Mesendoderm (in vitro differentiated cells): ENCODE measurements around the gene TRDN.
A peak's percentile ranks its signal among the peaks of the same experiment; 100 is the strongest.

ENCODE experiments used
- DNase-seq: peaks from one replicate; pipeline ENCODE4 v3.0.0; 2013
- H2AK5ac ChIP-seq: 2 replicates; pipeline ENCODE4 v1.6.1; 2013; ENCODE audit warnings: low read length, inconsistent platforms
- H2BK120ac ChIP-seq: 2 replicates; pipeline ENCODE4 v1.6.1; 2013; ENCODE audit warnings: low read depth, mild to moderate bottlenecking, low read length, moderate library complexity, mixed read lengths
- H2BK15ac ChIP-seq: replicated peaks from 2 replicates; pipeline ENCODE4 v1.6.1; 2013; ENCODE audit warnings: low read depth, mild to moderate bottlenecking, moderate library complexity
- H2BK5ac ChIP-seq: 2 replicates; pipeline ENCODE4 v1.6.1; 2013; ENCODE audit warnings: low read length, inconsistent platforms
- H3K18ac ChIP-seq: 2 replicates; pipeline ENCODE4 v1.6.1; 2013; ENCODE audit warnings: mild to moderate bottlenecking, low read length, mixed read lengths
- H3K23ac ChIP-seq: one replicate; pipeline ENCODE4 v1.6.1; 2013; ENCODE audit warnings: low read length
- H3K27ac ChIP-seq: 2 replicates; pipeline ENCODE4 v1.5.1; 2013; ENCODE audit warnings: low read depth, mild to moderate bottlenecking, inconsistent platforms, low read length, moderate library complexity
- H3K27me3 ChIP-seq: 2 replicates; pipeline ENCODE4 v1.6.1; 2013; ENCODE audit warnings: low read length, control low read depth, mild to moderate bottlenecking, inconsistent platforms; ENCODE audit not compliant: insufficient read depth, poor library complexity
- H3K36me3 ChIP-seq: 2 replicates; pipeline ENCODE4 v1.6.1; 2013; ENCODE audit warnings: low read length, inconsistent platforms; ENCODE audit not compliant: control insufficient read depth, insufficient read depth
- H3K4ac ChIP-seq: one replicate; pipeline ENCODE4 v1.6.1; 2013; ENCODE audit warnings: low read depth, mild to moderate bottlenecking, low read length, moderate library complexity
- H3K4me1 ChIP-seq: 2 replicates; pipeline ENCODE4 v1.6.1; 2013; ENCODE audit warnings: low read depth, low read length, inconsistent platforms; ENCODE audit not compliant: control insufficient read depth
- H3K4me2 ChIP-seq: 2 replicates; pipeline ENCODE4 v1.6.1; 2013; ENCODE audit warnings: low read length
- H3K4me3 ChIP-seq: 2 replicates; pipeline ENCODE4 v1.5.1; 2013; ENCODE audit warnings: mild to moderate bottlenecking, low read length
- H3K56ac ChIP-seq: one replicate; pipeline ENCODE4 v1.6.1; 2013; ENCODE audit warnings: low read length
- H3K79me1 ChIP-seq: 2 replicates; pipeline ENCODE4 v1.6.1; 2013; ENCODE audit warnings: low read length, inconsistent platforms
- H3K79me2 ChIP-seq: 2 replicates; pipeline ENCODE4 v1.6.1; 2013; ENCODE audit warnings: mild to moderate bottlenecking, low read length; ENCODE audit not compliant: control insufficient read depth, insufficient read depth
- H3K9ac ChIP-seq: 2 replicates; pipeline ENCODE4 v1.6.1; 2013; ENCODE audit warnings: low read length, inconsistent platforms
- H4K5ac ChIP-seq: one replicate; pipeline ENCODE4 v1.6.1; 2013; ENCODE audit warnings: low read length
- H4K8ac ChIP-seq: one replicate; pipeline ENCODE4 v1.6.1; 2013; ENCODE audit warnings: low read depth, mild to moderate bottlenecking, control low read depth, low read length, moderate library complexity
- WGBS: extraction: QIAGEN DNeasy Blood & Tissue Kit; methylation state at CpG from one replicate; pipeline ENCODE4 v1.1.7; 2013; ENCODE audit warnings: low lambda C conversion rate, missing lambda C conversion rate; ENCODE audit not compliant: insufficient coverage; ENCODE audit errors: extremely low coverage; 5-methylcytosine and 5-hydroxymethylcytosine counted together

TRDN gene

DNA sequence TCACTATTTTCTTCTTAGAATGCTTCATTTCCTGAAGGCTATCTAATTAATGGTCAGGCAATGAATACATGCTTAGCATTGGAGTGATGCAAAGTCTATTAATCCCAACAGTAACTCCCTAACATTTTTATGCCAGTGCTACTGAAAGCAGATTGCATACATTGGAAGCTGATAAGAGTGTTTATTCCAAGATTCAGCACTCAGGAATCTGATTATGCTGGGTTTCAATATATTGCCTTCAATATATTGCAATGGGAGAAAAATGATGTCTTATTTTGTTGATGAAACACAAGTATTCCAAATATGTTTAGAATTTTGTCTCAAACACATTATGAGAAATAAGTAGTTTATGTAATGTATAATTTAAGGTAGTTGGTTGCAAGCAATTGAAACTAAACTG lies 26.7 kb upstream of the TRDN start:
- Histone ChIP-seq H3K27me3 (no peaks in the 10 kb centered on the region), H3K9ac (no peak overlapping the region), H2AK5ac (no peak overlapping the region), H2BK5ac (no peak overlapping the region), H2BK120ac (no peak overlapping the region), H4K5ac (no peak overlapping the region), H3K4me3 (no peak overlapping the region), H3K79me2 (no peaks in the 10 kb centered on the region), H3K4me2 (no peak overlapping the region), H3K4me1 (peaks cover 2% of the 10 kb centered on the region), H3K27ac (no peak overlapping the region), H3K18ac (no peak overlapping the region), H3K4ac (no peak overlapping the region), H3K79me1 (no peaks in the 10 kb centered on the region), H3K56ac (no peak overlapping the region), H3K36me3 (no peaks in the 10 kb centered on the region), H2BK15ac (no peak overlapping the region), H4K8ac (no peak overlapping the region), H3K23ac (no peak overlapping the region)
- DNase-seq, result no peak

- no peaks in the 10 kb centered on the region for H3K27me3 ChIP-seq
- no CpG with 5 or more reads among the region's 3 CpGs for WGBS
Measured at GRCh38 chr6:123662757-123663156, 26.0 kb upstream of the TRDN start.

GRCh38 chr6:123661105-123661891 lies 24.5 kb upstream of the TRDN start:
- no peak overlapping the region for H4K8ac ChIP-seq
- H3K4me2 ChIP-seq, result no peak overlapping the region
- H3K9ac ChIP-seq, result no peak overlapping the region

More at GRCh38 chr6:123662757-123663156, 26.0 kb upstream of the TRDN start:
- no peak overlapping the region for H4K5ac ChIP-seq
- H3K56ac ChIP-seq, result no peak overlapping the region
- H2BK120ac ChIP-seq, result no peak overlapping the region
- H3K4me3 ChIP-seq, result no peak overlapping the region
- no peak overlapping the region for H2AK5ac ChIP-seq
- H2BK15ac ChIP-seq, result no peak overlapping the region
- no peak overlapping the region for H3K18ac ChIP-seq
- no peak overlapping the region for H3K9ac ChIP-seq
- no peak for DNase-seq
- H3K4me2 ChIP-seq, result no peak overlapping the region
- H2BK5ac ChIP-seq, result no peak overlapping the region
- no peak overlapping the region for H4K8ac ChIP-seq
- no peaks in the 10 kb centered on the region for H3K36me3 ChIP-seq
- no peaks in the 10 kb centered on the region for H3K79me1 ChIP-seq
- H3K23ac ChIP-seq, result no peak overlapping the region
- peaks cover 2% of the 10 kb centered on the region for H3K4me1 ChIP-seq
- H3K79me2 ChIP-seq, result no peaks in the 10 kb centered on the region
- no peak overlapping the region for H3K4ac ChIP-seq
- H3K27ac ChIP-seq, result no peak overlapping the region

GRCh38 chr6:123659960-123660748 lies 23.4 kb upstream of the TRDN start:
- no peaks in the 10 kb centered on the region for H3K36me3 ChIP-seq
- H3K4me3 ChIP-seq, result no peak overlapping the region
- no peaks in the 10 kb centered on the region for H3K79me1 ChIP-seq
- H3K4me1 ChIP-seq, result peaks cover 2% of the 10 kb centered on the region
- H2BK5ac ChIP-seq, result no peak overlapping the region
- no peak overlapping the region for H4K8ac ChIP-seq
- no peaks in the 10 kb centered on the region for H3K79me2 ChIP-seq
- H3K4me2 ChIP-seq, result no peak overlapping the region
- H2AK5ac ChIP-seq, result no peak overlapping the region
- no CpG with 5 or more reads among the region's 5 CpGs for WGBS
- DNase-seq, result no peak
- H3K27me3 ChIP-seq, result no peaks in the 10 kb centered on the region
- no peak overlapping the region for H3K9ac ChIP-seq
- H2BK15ac ChIP-seq, result no peak overlapping the region
- no peak overlapping the region for H4K5ac ChIP-seq
- H2BK120ac ChIP-seq, result no peak overlapping the region
- no peak overlapping the region for H3K23ac ChIP-seq
- no peak overlapping the region for H3K27ac ChIP-seq
- no peak overlapping the region for H3K56ac ChIP-seq
- H3K4ac ChIP-seq, result no peak overlapping the region
- no peak overlapping the region for H3K18ac ChIP-seq

More at GRCh38 chr6:123661105-123661891, 24.5 kb upstream of the TRDN start:
- peaks cover 2% of the 10 kb centered on the region for H3K4me1 ChIP-seq
- H3K27ac ChIP-seq, result no peak overlapping the region
- H3K56ac ChIP-seq, result no peak overlapping the region
- no peak overlapping the region for H3K18ac ChIP-seq
- no peak overlapping the region for H2AK5ac ChIP-seq
- H2BK15ac ChIP-seq, result no peak overlapping the region
- no peak overlapping the region for H3K23ac ChIP-seq
- no peak overlapping the region for H3K4ac ChIP-seq
- H3K79me2 ChIP-seq, result no peaks in the 10 kb centered on the region
- H4K5ac ChIP-seq, result no peak overlapping the region
- no peak overlapping the region for H2BK120ac ChIP-seq
- no peak for DNase-seq
- 100% methylated on average over 2 of the region's 5 CpGs for WGBS
- H2BK5ac ChIP-seq, result no peak overlapping the region
- no peak overlapping the region for H3K4me3 ChIP-seq
- H3K36me3 ChIP-seq, result no peaks in the 10 kb centered on the region
- H3K79me1 ChIP-seq, result no peaks in the 10 kb centered on the region
- H3K27me3 ChIP-seq, result no peaks in the 10 kb centered on the region

DNA sequence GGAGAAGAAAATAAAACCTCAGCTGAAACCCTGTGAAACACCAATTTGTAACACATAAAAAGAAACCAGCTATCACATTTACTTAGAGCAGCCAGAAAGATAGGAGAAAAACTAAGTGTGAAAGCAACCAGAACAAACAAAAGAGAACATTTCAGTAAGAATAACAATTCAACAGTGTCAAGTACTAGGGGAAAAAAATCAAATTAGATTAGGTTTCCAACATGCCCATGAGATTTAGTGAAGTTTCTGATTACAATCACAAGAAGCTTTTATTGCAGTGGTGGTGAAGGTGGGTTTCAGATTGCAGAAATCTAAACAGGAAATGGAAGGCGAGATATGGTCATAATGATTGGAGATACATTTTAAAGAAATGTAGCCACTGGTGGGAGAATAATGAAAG lies 22.1 kb upstream of the TRDN start:
- Histone ChIP-seq H3K4me2 (no peak overlapping the region), H2BK15ac (no peak overlapping the region), H2BK5ac (no peak overlapping the region), H3K27ac (no peak overlapping the region), H3K4ac (no peak overlapping the region), H3K9ac (no peak overlapping the region), H3K79me1 (no peaks in the 10 kb centered on the region), H3K23ac (no peak overlapping the region), H3K4me3 (no peak overlapping the region), H4K5ac (no peak overlapping the region), H4K8ac (no peak overlapping the region), H3K79me2 (no peaks in the 10 kb centered on the region), H2BK120ac (no peak overlapping the region), H3K36me3 (no peaks in the 10 kb centered on the region), H3K4me1 (peaks cover 2% of the 10 kb centered on the region), H3K56ac (no peak overlapping the region), H3K18ac (no peak overlapping the region), H2AK5ac (no peak overlapping the region), H3K27me3 (no peaks in the 10 kb centered on the region)
- WGBS, result no CpG with 5 or more reads among the region's 1 CpG
- peak; percentile 56 for DNase-seq
